GM18505 (cell line): ENCODE measurements around the gene PRKX.
"Not testable (repeated sequence)": the region's sequence is repeated elsewhere in the genome, so short reads cannot be mapped to it uniquely, and the experiment has no call there.

Experiments used
- ATAC-seq: cut with Tn5 transposase; IDR thresholded peaks from one replicate; pipeline ENCODE4 v1.9.1; 2021; ENCODE audit not compliant: unreplicated experiment
- POLR2A ChIP-seq: IDR thresholded peaks from 4 replicates; pipeline ENCODE4 v1.6.1; 2011; ENCODE audit warnings: borderline replicate concordance; ENCODE audit not compliant: insufficient read depth, insufficient read length; ENCODE audit errors: extremely low read depth

The PRKX gene

DNA sequence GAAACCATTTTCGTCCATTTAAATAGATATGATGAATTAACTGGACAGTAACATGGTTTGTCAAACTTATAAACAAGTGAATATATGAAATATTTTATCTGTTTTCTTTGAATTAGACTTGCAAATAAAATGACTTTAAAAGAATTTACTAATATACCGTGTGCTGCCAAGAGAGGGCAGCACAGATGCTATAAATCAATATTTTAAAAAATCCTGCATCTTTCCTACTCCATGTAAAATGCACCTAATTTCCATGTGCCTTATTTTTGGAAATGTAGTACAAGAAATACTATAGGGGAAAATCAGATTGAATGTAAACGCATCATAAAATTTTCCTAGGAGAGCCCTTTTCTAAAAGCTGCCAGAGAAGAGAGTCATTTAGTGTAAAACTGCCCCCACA lies 62.2 kb downstream of the PRKX start:
- no peak for ATAC-seq
- no peak for TF ChIP-seq POLR2A

GRCh38 chrX:3648084-3648483 lies 65.4 kb downstream of the PRKX start:
- TF ChIP-seq POLR2A = no peak
- no peak for ATAC-seq

DNA sequence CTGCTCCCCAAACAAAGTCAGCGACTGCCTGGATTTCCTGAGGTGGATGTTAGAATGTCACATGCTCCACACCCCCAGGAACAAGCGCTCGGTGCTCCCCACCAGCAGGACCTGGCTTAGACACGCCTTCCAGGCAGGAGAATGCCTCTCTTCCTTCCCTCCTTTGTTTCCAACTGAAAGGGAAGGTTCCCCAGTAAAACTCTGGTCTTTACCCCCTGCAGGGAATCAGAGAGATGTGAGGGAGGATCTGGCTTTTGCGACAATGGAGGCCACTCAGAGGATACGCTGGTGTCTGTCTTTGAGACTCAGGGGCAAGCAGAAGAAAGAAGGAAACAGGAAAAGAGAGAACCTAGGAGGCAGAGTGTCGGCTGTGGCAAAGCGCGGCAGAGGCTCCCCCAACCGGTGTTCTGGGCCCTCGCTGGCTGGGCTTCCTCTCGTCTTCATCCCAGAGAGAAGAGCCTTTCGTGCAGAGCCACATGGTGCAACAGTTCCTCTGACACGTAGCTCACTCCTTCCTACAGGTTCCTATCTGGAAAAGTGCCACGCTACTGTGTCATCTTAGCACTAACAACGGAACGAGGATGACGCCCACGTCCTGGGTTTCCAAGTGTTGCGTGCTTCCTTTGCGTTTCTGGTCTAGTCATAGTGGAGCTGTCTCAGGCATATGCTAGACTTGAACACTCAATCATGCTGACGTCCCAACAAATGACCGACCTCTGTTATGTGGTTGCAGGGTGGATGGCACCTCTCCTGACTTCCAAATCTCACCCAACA lies 73.4 kb downstream of the PRKX start:
- ATAC-seq = not testable (repeated sequence)

DNA sequence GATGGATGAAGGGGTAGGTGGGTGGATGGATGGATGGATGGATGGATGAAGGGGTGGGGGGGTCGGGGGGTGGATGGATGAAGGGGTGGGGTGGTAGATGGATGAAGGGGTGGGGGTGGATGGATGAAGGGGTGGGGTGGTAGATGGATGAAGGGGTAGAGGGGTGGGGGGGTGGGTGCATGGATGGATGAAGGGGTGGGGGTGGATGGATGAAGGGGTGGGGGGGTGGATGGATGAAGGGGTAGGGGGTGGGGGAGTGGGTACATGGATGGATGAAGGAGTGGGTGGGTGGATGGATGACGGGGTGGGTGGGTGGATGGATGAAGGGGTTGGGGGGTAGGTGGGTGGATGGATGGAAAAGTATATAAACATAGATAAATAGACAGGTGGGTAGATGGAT lies 74.2 kb downstream of the PRKX start:
- TF ChIP-seq POLR2A = no peak

GRCh38 chrX:3638280-3638873 lies 75.1 kb downstream of the PRKX start:
- ATAC-seq = peak; percentile 69
- TF ChIP-seq POLR2A = no peak

More for the DNA sequence above, 74.2 kb downstream of the PRKX start:
- ATAC-seq = no peak

GRCh38 chrX:3636803-3637202 lies 76.6 kb downstream of the PRKX start:
- no peak for ATAC-seq
- TF ChIP-seq POLR2A = no peak

- no peak for ATAC-seq
- no peak for TF ChIP-seq POLR2A
These were observed 82.3 kb downstream of the PRKX start for GRCh38 chrX:3631196-3631595.

- no peak for ATAC-seq
- no peak for TF ChIP-seq POLR2A
These were observed 85.9 kb downstream of the PRKX start for GRCh38 chrX:3627594-3627993.

DNA sequence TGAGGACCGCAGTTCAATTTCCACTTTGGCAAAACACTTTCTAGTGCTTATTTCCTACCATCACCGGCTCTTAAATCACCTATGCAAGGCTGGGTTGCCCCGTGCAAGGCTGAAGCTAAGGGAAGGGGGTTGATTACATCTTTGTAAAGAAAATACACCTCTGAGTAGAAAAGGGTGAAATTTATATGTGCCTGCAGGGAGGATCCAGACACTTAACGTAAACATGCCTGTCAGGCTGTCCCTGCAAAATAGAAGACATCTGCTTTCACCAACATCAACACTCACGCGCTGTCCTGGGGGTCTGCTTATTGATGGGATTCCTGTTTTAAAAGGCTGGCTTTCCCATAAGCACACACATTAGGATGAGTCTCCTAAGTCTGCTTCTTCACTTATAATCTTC lies 92.0 kb downstream of the PRKX start:
- no peak for TF ChIP-seq POLR2A
- ATAC-seq = no peak

- ATAC-seq = not testable (repeated sequence)
These were observed 101.7 kb downstream of the PRKX start for GRCh38 chrX:3611744-3612143.

- no peak for TF ChIP-seq POLR2A
- no peak for ATAC-seq
These were observed 103.6 kb downstream of the PRKX start for GRCh38 chrX:3609810-3610209.

- no peak for ATAC-seq
These were observed 110.3 kb downstream of the PRKX start for GRCh38 chrX:3603026-3603661.

DNA sequence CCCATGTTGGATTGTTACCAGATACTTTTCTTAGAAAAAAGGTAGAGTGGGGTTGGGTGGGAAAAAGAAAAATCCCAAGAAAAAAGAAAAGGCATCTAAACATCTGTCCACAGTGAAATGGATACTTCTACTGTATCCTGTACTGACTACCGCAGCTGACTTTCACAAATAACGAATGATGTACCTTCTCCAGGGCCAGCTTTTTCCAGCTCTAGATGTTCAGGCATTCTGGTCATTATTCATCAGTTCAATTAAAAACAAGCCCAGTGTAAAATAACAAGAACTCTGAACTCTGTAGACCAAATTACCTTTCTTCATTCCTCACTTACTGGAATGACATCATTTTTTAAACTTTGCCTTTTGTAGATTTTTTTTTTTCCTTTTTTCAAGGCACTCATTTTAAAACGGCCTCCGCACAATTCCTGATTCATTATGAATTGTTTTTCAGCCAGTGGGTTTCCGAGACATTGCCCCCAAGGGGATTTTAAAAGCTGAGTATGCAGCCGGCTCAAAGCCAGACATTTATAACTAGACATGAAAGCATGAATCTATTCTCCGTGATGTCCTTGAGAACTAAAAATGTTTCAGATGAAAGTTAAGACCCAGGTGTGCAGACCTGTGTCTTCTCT lies 113.5 kb downstream of the PRKX start:
- no peak for TF ChIP-seq POLR2A

More at GRCh38 chrX:3603026-3603661, 110.3 kb downstream of the PRKX start:
- TF ChIP-seq POLR2A = no peak

GRCh38 chrX:3598709-3599108 lies 114.7 kb downstream of the PRKX start:
- no peak for TF ChIP-seq POLR2A
- no peak for ATAC-seq

More for the DNA sequence above, 113.5 kb downstream of the PRKX start:
- no peak for ATAC-seq
